CD4-positive, alpha-beta T cell (primary cell): ENCODE measurements around the gene LITAF. TPM values are rescaled to one million over a fixed set of nuclear protein-coding genes. Genes with fewer than 3 reads are reported as not detected.

Source experiments
- ATAC-seq: fragments of 200-7000 bp; cut with Tn5 transposase; one replicate; pipeline ENCODE4 v1.10.0; 2022; ENCODE audit warnings: mild to moderate bottlenecking; ENCODE audit not compliant: poor library complexity
- CTCF ChIA-PET: fragments of 350-600 bp; sonication (Branson Sonifier 250); formaldehyde crosslinking; loops from one replicate; lab custom pipeline; 2021; ENCODE audit warnings: antibody characterized with exemption, inconsistent platforms; lab: Charles Lee
- POLR2A ChIA-PET: fragments of 350-600 bp; sonication (Branson Sonifier 250); formaldehyde crosslinking; loops from one replicate; lab custom pipeline; 2021; ENCODE audit warnings: antibody characterized with exemption, inconsistent platforms; lab: Charles Lee
- DNase-seq, 14 experiments: peaks; one replicate each; pipeline ENCODE4 v3.0.0-alpha.2; 2013 to 2020; ENCODE audit warnings: mixed read lengths in 2 of 14
- H3K27ac ChIP-seq, 2 donors: one replicate each; pipeline versions ENCODE4 v1.5.1 to v1.7.0; 2013; ENCODE audit warnings: low read length in 2 of 2, low read depth in 1 of 2, mild to moderate bottlenecking in 1 of 2
- H3K27me3 ChIP-seq, 2 experiments: 1 replicate in 1 of 2; 2 replicates in 1 of 2; pipeline versions ENCODE4 v1.6.1 to v1.7.0; 2013; ENCODE audit warnings: low read length in 2 of 2, control low read depth in 1 of 2, mild to moderate bottlenecking in 1 of 2, moderate library complexity in 1 of 2; ENCODE audit not compliant: insufficient read depth in 2 of 2, control insufficient read depth in 1 of 2
- H3K36me3 ChIP-seq: one replicate; pipeline ENCODE4 v1.6.1; 2013; ENCODE audit warnings: low read length, control low read depth; ENCODE audit not compliant: insufficient read depth
- H3K4me1 ChIP-seq: one replicate; pipeline ENCODE4 v1.6.1; 2013; ENCODE audit warnings: low read length, control low read depth; ENCODE audit not compliant: insufficient read depth
- H3K4me3 ChIP-seq: one replicate; pipeline ENCODE4 v1.5.1; 2013; ENCODE audit warnings: mild to moderate bottlenecking, low read length, moderate library complexity
- H3K9me3 ChIP-seq, 2 experiments: 1 replicate in 1 of 2; 2 replicates in 1 of 2; pipeline versions ENCODE4 v1.6.1 to v1.7.0; 2013; ENCODE audit warnings: low read length in 2 of 2, mild to moderate bottlenecking in 2 of 2, control low read depth in 1 of 2, moderate library complexity in 1 of 2; ENCODE audit not compliant: control insufficient read depth in 1 of 2, insufficient read depth in 1 of 2
- H3K27ac Mint-ChIP-seq: one replicate; pipeline ENCODE4 v1.8.0; 2020; ENCODE audit warnings: mixed read lengths
- H3K27me3 Mint-ChIP-seq: one replicate; pipeline ENCODE4 v1.8.0; 2021; ENCODE audit warnings: mixed read lengths
- H3K36me3 Mint-ChIP-seq: one replicate; pipeline ENCODE4 v1.8.0; 2021; ENCODE audit warnings: low read depth, mixed read lengths
- H3K4me1 Mint-ChIP-seq: one replicate; pipeline ENCODE4 v1.8.0; 2021; ENCODE audit warnings: low read depth, mixed read lengths
- H3K4me3 Mint-ChIP-seq: one replicate; pipeline ENCODE4 v1.8.0; 2020; ENCODE audit warnings: mild to moderate bottlenecking, mixed read lengths
- H3K9me3 Mint-ChIP-seq: one replicate; pipeline ENCODE4 v1.8.0; 2020; ENCODE audit warnings: mixed read lengths
- CTCF ChIP-seq: fragments of 200-600 bp; IDR thresholded peaks from one replicate; pipeline ENCODE4 v1.8.0; 2022; ENCODE audit warnings: antibody characterized with exemption, mild to moderate bottlenecking
- intact Hi-C, 2 experiments: fragments of 100-400 bp; cut with DNase I in 1 of 2; cut with micrococcal nuclease in 1 of 2; formaldehyde crosslinking; loops; one replicate each; pipeline versions ENCODE4 v1.15.1 to v1.9.0; 2023 to 2025; cut with DNase I, micrococcal nuclease
- total RNA-seq, 174 experiments: library from RNA in 2 of 174; stranded (reverse) in 2 of 174; gene quantifications; one replicate each; pipeline ENCODE4 v1.2.3 and lab custom pipeline; 2021 to 2026

The LITAF gene
- total RNA-seq, 2 experiments from 2014 or later, result 226 to 257 TPM

- Mint-ChIP-seq H3K36me3 (no peaks in the 10 kb centered on the region), H3K4me3 (no peak overlapping the region), H3K4me1 (peaks cover 19% of the 10 kb centered on the region), H3K9me3 (no peaks in the 10 kb centered on the region), H3K27me3 (no peaks in the 10 kb centered on the region), H3K27ac (no peak overlapping the region)
- Histone ChIP-seq H3K4me3 (no peak overlapping the region), H3K4me1 (peaks cover 10% of the 10 kb centered on the region), H3K27me3 (no peaks in the 10 kb centered on the region), H3K27ac (no peak overlapping the region), H3K36me3 (no peaks in the 10 kb centered on the region), H3K9me3 (no peaks in the 10 kb centered on the region)
- intact Hi-C loops, result no loop called here
- DNase-seq (no peak), ATAC-seq (no peak)
- POLR2A ChIA-PET, result no interaction called here
- no peak for TF ChIP-seq CTCF
- CTCF ChIA-PET, result no interaction called here
Measured at GRCh38 chr16:11501632-11502031, 85.1 kb downstream of the LITAF start.

- ATAC-seq (no peak), DNase-seq (no peak)
- H3K27ac Mint-ChIP-seq, result no peak overlapping the region
- no peak overlapping the region for H3K27ac ChIP-seq
- no peak overlapping the region for H3K4me3 ChIP-seq
- no peaks in the 10 kb centered on the region for H3K27me3 Mint-ChIP-seq
- H3K9me3 Mint-ChIP-seq, result no peaks in the 10 kb centered on the region
- H3K36me3 ChIP-seq, result no peaks in the 10 kb centered on the region
- TF ChIP-seq CTCF, result no peak
- H3K4me3 Mint-ChIP-seq, result no peak overlapping the region
- no peaks in the 10 kb centered on the region for H3K9me3 ChIP-seq
- H3K36me3 Mint-ChIP-seq, result no peaks in the 10 kb centered on the region
- no peaks in the 10 kb centered on the region for H3K27me3 ChIP-seq
- H3K4me1 Mint-ChIP-seq, result peaks cover 24% of the 10 kb centered on the region
- H3K4me1 ChIP-seq, result peaks cover 10% of the 10 kb centered on the region
- intact Hi-C loops, result no loop called here
- ChIA-PET POLR2A (no interaction called here), CTCF (no interaction called here)
Measured at GRCh38 chr16:11500700-11501346, 85.9 kb downstream of the LITAF start.

- Histone ChIP-seq H3K9me3 (no peaks in the 10 kb centered on the region), H3K27me3 (no peaks in the 10 kb centered on the region), H3K4me3 (no peak overlapping the region), H3K4me1 (peaks cover 15% of the 10 kb centered on the region), H3K27ac (no peak overlapping the region), H3K36me3 (no peaks in the 10 kb centered on the region)
- H3K9me3 Mint-ChIP-seq, result no peaks in the 10 kb centered on the region
- no peaks in the 10 kb centered on the region for H3K27me3 Mint-ChIP-seq
- POLR2A ChIA-PET, result no interaction called here
- peaks cover 31% of the 10 kb centered on the region for H3K4me1 Mint-ChIP-seq
- no peaks in the 10 kb centered on the region for H3K36me3 Mint-ChIP-seq
- DNase-seq (no peak), ATAC-seq (no peak)
- intact Hi-C loops, result no loop called here
- TF ChIP-seq CTCF, result no peak
- H3K4me3 Mint-ChIP-seq, result no peak overlapping the region
- no peak overlapping the region for H3K27ac Mint-ChIP-seq
- CTCF ChIA-PET, result no interaction called here
Measured at GRCh38 chr16:11499295-11500089, 87.2 kb downstream of the LITAF start.
